Measurements from ENCODE around the gene CEP120.

Gene CEP120

DNA sequence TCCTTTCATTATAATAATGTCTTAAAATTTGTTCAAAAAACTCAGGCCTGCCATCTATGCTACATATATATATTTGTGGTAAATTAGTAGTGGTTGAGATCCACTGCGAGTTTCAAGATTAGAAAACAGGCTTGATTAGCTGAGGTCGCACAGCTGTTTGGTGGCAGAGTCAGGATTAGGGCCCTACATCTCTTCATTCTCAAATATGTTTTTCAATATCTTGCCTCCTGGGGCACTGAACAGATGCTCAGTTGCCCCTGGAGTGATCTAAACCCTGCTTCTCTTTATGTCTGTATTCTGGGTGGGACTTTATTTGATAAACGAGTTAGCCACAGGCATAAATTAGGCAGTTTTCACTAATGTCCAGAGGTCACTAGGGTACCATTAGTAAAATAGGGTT, 27.8 kb upstream of the CEP120 start:
- Histone ChIP-seq H3K4me1 (ENCODE audit: insufficient read depth, low read length) (peaks cover 8% of the 10 kb centered on the region), H3K27ac (ENCODE audit: low read length) (no peak overlapping the region)

DNA sequence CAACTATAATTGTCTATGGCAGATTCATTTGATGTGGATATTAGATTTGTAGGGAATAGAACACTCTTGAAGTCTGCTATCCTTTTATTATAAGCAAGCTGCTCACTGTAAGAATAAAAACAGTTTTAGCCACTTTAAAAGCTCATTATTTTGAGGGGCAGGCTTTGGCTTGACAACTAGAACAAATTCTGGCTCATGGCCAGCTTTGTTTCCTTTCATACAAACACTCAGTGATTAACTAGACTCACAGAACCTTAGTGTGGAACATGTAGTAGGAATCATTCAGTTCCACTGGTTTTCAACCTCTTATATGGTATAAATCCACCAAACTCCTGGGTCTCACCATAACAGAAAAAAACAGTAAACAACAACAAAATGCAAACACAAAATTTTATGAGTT, 27.4 kb upstream of the CEP120 start:
- H3K27me3 ChIP-seq (ENCODE audit: insufficient read depth, low read length), result no peaks in the 10 kb centered on the region
- H3K4me3 ChIP-seq (ENCODE audit: low read length), result no peak overlapping the region
- no peaks in the 10 kb centered on the region for H3K9me3 ChIP-seq (ENCODE audit: insufficient read depth, low read depth, low read length)
- H3K27ac ChIP-seq (ENCODE audit: low read length), result no peak overlapping the region
- H3K36me3 ChIP-seq (ENCODE audit: insufficient read depth, low read depth, low read length), result no peaks in the 10 kb centered on the region
- H3K9ac ChIP-seq (ENCODE audit: low read depth, low read length), result no peak overlapping the region
- H3K4me1 ChIP-seq (ENCODE audit: insufficient read depth, low read length), result peaks cover 8% of the 10 kb centered on the region

More for the DNA sequence above, 27.8 kb upstream of the CEP120 start:
- Histone ChIP-seq H3K9ac (ENCODE audit: low read depth, low read length) (no peak overlapping the region), H3K9me3 (ENCODE audit: insufficient read depth, low read depth, low read length) (no peaks in the 10 kb centered on the region), H3K36me3 (ENCODE audit: insufficient read depth, low read depth, low read length) (no peaks in the 10 kb centered on the region), H3K27me3 (ENCODE audit: insufficient read depth, low read length) (no peaks in the 10 kb centered on the region), H3K4me3 (ENCODE audit: low read length) (no peak overlapping the region)

DNA sequence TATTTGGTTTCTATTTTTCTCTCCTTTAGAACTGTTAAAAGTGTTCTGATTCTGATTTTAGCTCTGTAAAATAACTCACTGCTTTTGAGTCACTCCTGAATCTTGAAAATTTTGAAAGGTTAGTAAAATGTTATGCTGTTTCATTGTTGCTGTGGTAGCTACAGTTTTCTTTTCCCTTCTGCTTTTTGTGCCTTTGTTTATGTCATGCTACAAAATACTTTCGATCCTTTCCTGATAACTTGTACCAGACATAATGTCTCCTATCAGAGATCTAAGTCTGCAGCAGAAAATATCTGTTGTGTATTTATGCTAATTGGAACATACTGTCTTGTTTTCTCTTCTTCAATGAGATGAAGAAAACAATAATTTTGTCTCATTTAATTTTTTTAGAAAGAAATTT, 26.9 kb upstream of the CEP120 start:
- Histone ChIP-seq H3K4me1 (ENCODE audit: insufficient read depth, low read length) (peaks cover 8% of the 10 kb centered on the region), H3K9me3 (ENCODE audit: insufficient read depth, low read depth, low read length) (no peaks in the 10 kb centered on the region), H3K27me3 (ENCODE audit: insufficient read depth, low read length) (no peaks in the 10 kb centered on the region), H3K36me3 (ENCODE audit: insufficient read depth, low read depth, low read length) (no peaks in the 10 kb centered on the region), H3K4me3 (ENCODE audit: low read length) (no peak overlapping the region), H3K9ac (ENCODE audit: low read depth, low read length) (no peak overlapping the region), H3K27ac (ENCODE audit: low read length) (no peak overlapping the region)

- Histone ChIP-seq H3K9ac (ENCODE audit: low read depth, low read length) (no peak overlapping the region), H3K27me3 (ENCODE audit: insufficient read depth, low read length) (no peaks in the 10 kb centered on the region), H3K9me3 (ENCODE audit: insufficient read depth, low read depth, low read length) (no peaks in the 10 kb centered on the region), H3K4me1 (ENCODE audit: insufficient read depth, low read length) (peaks cover 5% of the 10 kb centered on the region; the same call in 1 of the 2 replicates), H3K27ac (ENCODE audit: low read length) (no peak overlapping the region), H3K36me3 (ENCODE audit: insufficient read depth, low read depth, low read length) (no peaks in the 10 kb centered on the region), H3K4me3 (ENCODE audit: low read length) (no peak overlapping the region)
Observed at GRCh38 chr5:123449424-123449974, 26.3 kb upstream of the CEP120 start.

DNA sequence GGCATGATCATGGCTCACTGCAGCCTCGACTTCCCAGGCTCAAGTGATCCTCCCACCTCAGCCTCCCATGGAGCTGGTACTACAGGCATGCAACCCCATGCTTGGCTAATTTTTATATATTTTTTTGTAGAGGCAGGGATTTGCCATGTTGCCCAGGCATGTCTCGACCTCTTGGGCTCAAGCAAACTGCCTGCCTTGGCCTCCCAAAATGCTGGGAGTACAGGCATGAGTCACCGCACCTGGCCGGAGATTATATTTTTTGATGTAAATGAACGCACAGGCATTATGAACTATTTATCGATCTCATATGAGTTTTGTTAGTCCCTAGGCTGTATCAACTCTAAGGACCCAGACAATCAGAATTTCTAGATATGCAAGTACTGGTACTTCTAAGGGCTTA, 25.5 kb upstream of the CEP120 start:
- Histone ChIP-seq H3K36me3 (ENCODE audit: insufficient read depth, low read depth, low read length) (no peaks in the 10 kb centered on the region), H3K27me3 (ENCODE audit: insufficient read depth, low read length) (no peaks in the 10 kb centered on the region), H3K9ac (ENCODE audit: low read depth, low read length) (no peak overlapping the region), H3K4me1 (ENCODE audit: insufficient read depth, low read length) (peaks cover 5% of the 10 kb centered on the region; the same call in 1 of the 2 replicates), H3K4me3 (ENCODE audit: low read length) (no peak overlapping the region), H3K9me3 (ENCODE audit: insufficient read depth, low read depth, low read length) (no peaks in the 10 kb centered on the region), H3K27ac (ENCODE audit: low read length) (no peak overlapping the region)

DNA sequence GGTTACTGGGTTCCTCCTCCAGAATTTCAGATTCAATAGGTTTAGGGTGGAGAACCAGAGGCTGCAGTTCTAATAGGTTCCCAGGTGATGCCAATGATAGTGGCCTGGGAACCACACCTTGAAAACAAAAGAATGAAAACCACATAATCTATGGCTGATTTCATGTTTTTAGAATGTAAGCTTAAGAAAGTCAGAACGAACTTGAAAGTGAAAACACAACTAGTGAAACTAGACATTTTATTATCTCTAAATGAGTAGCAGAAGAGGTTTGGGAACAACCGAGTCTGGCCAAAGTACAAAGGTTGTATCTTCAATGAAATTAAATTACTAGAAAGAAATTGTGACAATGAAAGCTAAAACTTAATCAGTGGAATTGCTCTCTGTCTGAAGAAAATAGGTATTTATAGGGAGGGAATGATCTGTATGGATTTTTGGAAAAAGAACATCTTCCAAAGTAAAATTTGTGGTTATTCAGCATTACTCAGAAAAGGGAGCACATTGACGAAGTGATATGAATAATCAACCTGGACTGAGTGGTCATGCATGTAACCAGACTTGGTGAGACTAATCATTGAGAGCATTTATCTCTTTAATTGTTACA, 24.9 kb upstream of the CEP120 start:
- Histone ChIP-seq H3K4me3 (ENCODE audit: low read length) (no peak overlapping the region), H3K36me3 (ENCODE audit: insufficient read depth, low read depth, low read length) (no peaks in the 10 kb centered on the region), H3K9me3 (ENCODE audit: insufficient read depth, low read depth, low read length) (no peaks in the 10 kb centered on the region), H3K9ac (ENCODE audit: low read depth, low read length) (no peak overlapping the region), H3K27ac (ENCODE audit: low read length) (no peak overlapping the region), H3K27me3 (ENCODE audit: insufficient read depth, low read length) (no peaks in the 10 kb centered on the region), H3K4me1 (ENCODE audit: insufficient read depth, low read length) (peaks cover 5% of the 10 kb centered on the region; the same call in 1 of the 2 replicates)

GRCh38 chr5:123444016-123444415, 20.8 kb upstream of the CEP120 start:
- Histone ChIP-seq H3K4me3 (ENCODE audit: low read length) (no peak overlapping the region), H3K9me3 (ENCODE audit: insufficient read depth, low read depth, low read length) (no peaks in the 10 kb centered on the region), H3K36me3 (ENCODE audit: insufficient read depth, low read depth, low read length) (no peaks in the 10 kb centered on the region), H3K27me3 (ENCODE audit: insufficient read depth, low read length) (no peaks in the 10 kb centered on the region), H3K27ac (ENCODE audit: low read length) (no peak overlapping the region), H3K4me1 (ENCODE audit: insufficient read depth, low read length) (no peaks in the 10 kb centered on the region), H3K9ac (ENCODE audit: low read depth, low read length) (no peak overlapping the region)

DNA sequence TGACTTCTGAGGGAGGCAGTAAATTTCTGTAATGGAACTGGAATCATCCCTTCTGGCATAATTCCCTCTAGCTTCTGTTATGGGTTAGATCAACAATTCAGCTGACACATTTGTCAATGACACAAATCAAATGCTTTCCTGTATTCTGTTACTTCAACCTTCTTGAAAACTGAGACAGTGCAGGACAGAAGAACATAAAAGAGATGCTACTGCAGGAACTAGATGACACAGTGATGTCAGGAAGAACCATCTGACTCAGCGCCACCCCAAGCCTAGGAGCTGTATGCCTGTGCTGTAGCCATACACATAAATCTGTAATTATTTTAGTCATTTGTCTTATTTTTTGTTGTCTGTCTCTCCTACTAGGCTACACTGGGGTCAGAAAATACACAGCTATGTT, 18.2 kb upstream of the CEP120 start:
- Histone ChIP-seq H3K27me3 (ENCODE audit: insufficient read depth, low read length) (no peaks in the 10 kb centered on the region), H3K9ac (ENCODE audit: low read depth, low read length) (no peak overlapping the region), H3K9me3 (ENCODE audit: insufficient read depth, low read depth, low read length) (no peaks in the 10 kb centered on the region), H3K4me1 (ENCODE audit: insufficient read depth, low read length) (no peaks in the 10 kb centered on the region; the same call in 1 of the 2 replicates), H3K4me3 (ENCODE audit: low read length) (no peak overlapping the region), H3K36me3 (ENCODE audit: insufficient read depth, low read depth, low read length) (no peaks in the 10 kb centered on the region), H3K27ac (ENCODE audit: low read length) (no peak overlapping the region)

- Histone ChIP-seq H3K27me3 (ENCODE audit: insufficient read depth, low read length) (no peaks in the 10 kb centered on the region), H3K4me3 (ENCODE audit: low read length) (no peak overlapping the region), H3K36me3 (ENCODE audit: insufficient read depth, low read depth, low read length) (no peaks in the 10 kb centered on the region), H3K9ac (ENCODE audit: low read depth, low read length) (no peak overlapping the region), H3K27ac (ENCODE audit: low read length) (no peak overlapping the region), H3K4me1 (ENCODE audit: insufficient read depth, low read length) (no peaks in the 10 kb centered on the region; the same call in 1 of the 2 replicates), H3K9me3 (ENCODE audit: insufficient read depth, low read depth, low read length) (no peaks in the 10 kb centered on the region)
Observed at GRCh38 chr5:123440456-123441181, 17.4 kb upstream of the CEP120 start.

GRCh38 chr5:123439709-123440108, 16.5 kb upstream of the CEP120 start:
- Histone ChIP-seq H3K4me1 (ENCODE audit: insufficient read depth, low read length) (no peaks in the 10 kb centered on the region; the same call in 1 of the 2 replicates), H3K9ac (ENCODE audit: low read depth, low read length) (no peak overlapping the region), H3K36me3 (ENCODE audit: insufficient read depth, low read depth, low read length) (no peaks in the 10 kb centered on the region), H3K27ac (ENCODE audit: low read length) (no peak overlapping the region), H3K4me3 (ENCODE audit: low read length) (no peak overlapping the region), H3K9me3 (ENCODE audit: insufficient read depth, low read depth, low read length) (no peaks in the 10 kb centered on the region), H3K27me3 (ENCODE audit: insufficient read depth, low read length) (no peaks in the 10 kb centered on the region)

GRCh38 chr5:123438902-123439301, 15.7 kb upstream of the CEP120 start:
- Histone ChIP-seq H3K9me3 (ENCODE audit: insufficient read depth, low read depth, low read length) (no peaks in the 10 kb centered on the region), H3K27me3 (ENCODE audit: insufficient read depth, low read length) (no peaks in the 10 kb centered on the region), H3K4me1 (ENCODE audit: insufficient read depth, low read length) (no peaks in the 10 kb centered on the region; the same call in 1 of the 2 replicates), H3K9ac (ENCODE audit: low read depth, low read length) (no peak overlapping the region), H3K4me3 (ENCODE audit: low read length) (no peak overlapping the region), H3K27ac (ENCODE audit: low read length) (no peak overlapping the region), H3K36me3 (ENCODE audit: insufficient read depth, low read depth, low read length) (no peaks in the 10 kb centered on the region)

- no peaks in the 10 kb centered on the region for H3K36me3 ChIP-seq (ENCODE audit: insufficient read depth, low read depth, low read length)
- no peaks in the 10 kb centered on the region; the same call in 1 of the 2 replicates for H3K4me1 ChIP-seq (ENCODE audit: insufficient read depth, low read length)
- no peak overlapping the region for H3K9ac ChIP-seq (ENCODE audit: low read depth, low read length)
- no peaks in the 10 kb centered on the region for H3K9me3 ChIP-seq (ENCODE audit: insufficient read depth, low read depth, low read length)
- H3K4me3 ChIP-seq (ENCODE audit: low read length), result no peak overlapping the region
- H3K27me3 ChIP-seq (ENCODE audit: insufficient read depth, low read length), result no peaks in the 10 kb centered on the region
- no peak overlapping the region for H3K27ac ChIP-seq (ENCODE audit: low read length)
Observed at GRCh38 chr5:123438244-123438643, 15.0 kb upstream of the CEP120 start.
